Keratinocyte (primary cell): ENCODE data around the gene TPCN1. TPM values are rescaled to one million over a fixed set of nuclear protein-coding genes. Genes with fewer than 3 reads are reported as not detected.

Experiments used
- DNase-seq: peaks from one replicate; pipeline ENCODE4 v3.0.0-alpha.2; 2011; ENCODE audit warnings: low read depth, missing footprints, low spot score
- FAIRE-seq: peaks from 2 replicates; lab custom pipeline; 2011; peaks lifted over from hg19 to GRCh38; lab: Jason Lieb, UNC
- H2AFZ ChIP-seq: 2 replicates; pipeline ENCODE4 v1.6.0; 2012; ENCODE audit warnings: low read length, control low read depth, inconsistent platforms; ENCODE audit not compliant: control insufficient read depth
- H3K27ac ChIP-seq: 2 replicates; pipeline ENCODE4 v1.5.1; 2011; ENCODE audit warnings: low read length; ENCODE audit not compliant: control insufficient read depth, insufficient read depth
- H3K27me3 ChIP-seq: 3 replicates; pipeline ENCODE4 v1.6.0; 2011; ENCODE audit warnings: low read length; ENCODE audit not compliant: control insufficient read depth, insufficient read depth; ENCODE audit errors: extremely low read depth
- H3K36me3 ChIP-seq, 2 experiments: 2 replicates in 1 of 2; 3 replicates in 1 of 2; pipeline ENCODE4 v1.5.1; 2011; ENCODE audit warnings: low read length in 2 of 2, mild to moderate bottlenecking in 1 of 2; ENCODE audit not compliant: control insufficient read depth in 2 of 2, insufficient read depth in 2 of 2; ENCODE audit errors: extremely low read depth in 1 of 2
- H3K4me1 ChIP-seq: 3 replicates; pipeline ENCODE4 v1.5.1; 2011; ENCODE audit warnings: low read length; ENCODE audit not compliant: control insufficient read depth, insufficient read depth; ENCODE audit errors: extremely low read depth
- H3K4me2 ChIP-seq: 3 replicates; pipeline ENCODE4 v1.6.0; 2011; ENCODE audit warnings: low read depth, low read length; ENCODE audit not compliant: control insufficient read depth, insufficient read depth; ENCODE audit errors: extremely low read depth
- H3K4me3 ChIP-seq, 3 experiments: fragments of 200-600 bp in 1 of 3; sonication (generic) in 1 of 3; 2 replicates in 2 of 3; 3 replicates in 1 of 3; pipeline ENCODE4 v1.5.1; 2011 to 2016; ENCODE audit warnings: low read length in 3 of 3, mild to moderate bottlenecking in 3 of 3, control low read depth in 2 of 3, inconsistent platforms in 1 of 3, low read depth in 1 of 3, mixed read lengths in 1 of 3, mixed run types in 1 of 3, moderate library complexity in 1 of 3; ENCODE audit not compliant: control insufficient read depth in 2 of 3, insufficient read depth in 2 of 3; ENCODE audit errors: extremely low read depth in 1 of 3
- H3K79me2 ChIP-seq: 2 replicates; pipeline ENCODE4 v1.6.0; 2012; ENCODE audit warnings: low read length; ENCODE audit not compliant: control insufficient read depth, insufficient read depth
- H3K9ac ChIP-seq: 3 replicates; pipeline ENCODE4 v1.6.0; 2011; ENCODE audit warnings: low read length; ENCODE audit not compliant: control insufficient read depth, insufficient read depth; ENCODE audit errors: extremely low read depth
- H3K9me1 ChIP-seq: 3 replicates; pipeline ENCODE4 v1.6.0; 2011; ENCODE audit warnings: low read length; ENCODE audit not compliant: control insufficient read depth, insufficient read depth; ENCODE audit errors: extremely low read depth
- H3K9me3 ChIP-seq: 2 replicates; pipeline ENCODE4 v1.5.1; 2012; ENCODE audit warnings: low read depth, low read length; ENCODE audit not compliant: control insufficient read depth
- H4K20me1 ChIP-seq: 3 replicates; pipeline ENCODE4 v1.6.0; 2011; ENCODE audit warnings: low read length; ENCODE audit not compliant: control insufficient read depth, insufficient read depth; ENCODE audit errors: extremely low read depth
- CTCF ChIP-seq, 3 experiments: IDR thresholded peaks in 1 of 3; conservative IDR thresholded peaks in 1 of 3; optimal IDR thresholded peaks in 1 of 3; 2 replicates in 2 of 3; 3 replicates in 1 of 3; pipeline versions ENCODE3 to v1.5.1; 2011; ENCODE audit warnings: low read length in 3 of 3, mild to moderate bottlenecking in 3 of 3, moderate library complexity in 2 of 3, control low read depth in 1 of 3, inconsistent platforms in 1 of 3; ENCODE audit not compliant: insufficient read depth in 2 of 3; ENCODE audit errors: extremely low read depth in 1 of 3
- EZH2 ChIP-seq: IDR thresholded peaks from one replicate; pipeline ENCODE4 v1.6.1; 2012; ENCODE audit warnings: inconsistent platforms, mild to moderate bottlenecking, low read length, moderate library complexity
- dilution Hi-C: fragments of 300-500 bp; cut with MboI; formaldehyde crosslinking; loops from one replicate; pipeline ENCODE4 v1.7.0; 2020; ENCODE audit warnings: low sequenced_read_pairs; ENCODE audit not compliant: extremely low pct_ligation_motif_present
- polyA plus RNA-seq, 5 experiments: library from polyadenylated mRNA; depleted of rRNA in 3 of 5; stranded (reverse) in 3 of 5; stranded (forward) in 1 of 5; unstranded in 1 of 5; fragments of >200 nt; gene quantifications; 1 replicate in 1 of 5; 2 replicates in 3 of 5; 3 replicates in 1 of 5; pipeline versions ENCODE4 v1.2.1 to v1.2.3, GENCODE V29; 2011 to 2012; ENCODE audit warnings: missing spikeins in 2 of 5, low read depth in 1 of 5, low replicate concordance in 1 of 5

TPCN1 gene
- polyA plus RNA-seq, 1 donor (not counting 4 experiments of a cell fraction or from before 2014, with no cell fraction given), result 6.8 TPM

GRCh38 chr12:113245695-113246477 is 24.6 kb downstream of the TPCN1 start:
- Histone ChIP-seq H3K4me2 (peak overlapping the region; percentile 88), H4K20me1 (no peaks in the 10 kb centered on the region), H3K27ac (peak overlapping the region; percentile 90), H3K36me3 (no peaks in the 10 kb centered on the region), H3K9me1 (no peaks in the 10 kb centered on the region), H3K9ac (peak overlapping the region; percentile 78), H3K79me2 (no peaks in the 10 kb centered on the region), H3K9me3 (no peaks in the 10 kb centered on the region), H3K27me3 (no peaks in the 10 kb centered on the region), H2AFZ (peak overlapping the region; percentile 42), H3K4me1 (peaks cover 51% of the 10 kb centered on the region), H3K4me3 (peak overlapping the region in 2 of 3 experiments; percentile 22 to 31)
- no peak for TF ChIP-seq CTCF (optimal IDR thresholded peaks at IDR 0.05 in 1 of 3, IDR thresholded peaks at IDR 0.05 in 1 of 3, conservative IDR thresholded peaks at IDR 0.05 in 1 of 3; ENCODE audit: extremely low read depth in 1 of 3, insufficient read depth in 2 of 3, low read length in 3 of 3)
- FAIRE-seq (peak; percentile 99), DNase-seq (peak; percentile 62)
- dilution Hi-C loops, result no loop called here

- Histone ChIP-seq H3K27ac (peak overlapping the region; percentile 90), H3K9me3 (no peaks in the 10 kb centered on the region), H3K4me2 (peak overlapping the region; percentile 88), H3K36me3 (no peaks in the 10 kb centered on the region), H3K79me2 (no peaks in the 10 kb centered on the region), H2AFZ (peak overlapping the region; percentile 42), H3K9me1 (no peaks in the 10 kb centered on the region), H3K4me1 (peaks cover 44% of the 10 kb centered on the region), H3K9ac (peak overlapping the region; percentile 78), H4K20me1 (no peaks in the 10 kb centered on the region), H3K27me3 (no peaks in the 10 kb centered on the region), H3K4me3 (peak overlapping the region in 2 of 3 experiments; percentile 22 to 31)
- DNase-seq, result no peak
- dilution Hi-C loops, result no loop called here
- FAIRE-seq, result no peak
- no peak for TF ChIP-seq CTCF (optimal IDR thresholded peaks at IDR 0.05 in 1 of 3, IDR thresholded peaks at IDR 0.05 in 1 of 3, conservative IDR thresholded peaks at IDR 0.05 in 1 of 3; ENCODE audit: extremely low read depth in 1 of 3, insufficient read depth in 2 of 3, low read length in 3 of 3)
- TF ChIP-seq EZH2, result no peak
Observed at GRCh38 chr12:113246478-113247122, 25.3 kb downstream of the TPCN1 start.
